Calu3 (cell line): ENCODE measurements around the gene CPEB1. TPM values are rescaled to one million over a fixed set of nuclear protein-coding genes. Genes with fewer than 3 reads are reported as not detected.

Experiments used
- BruUV-seq: library from RNA; stranded (reverse); fragments of 400-500 nt; replicated peaks from 2 replicates; lab custom pipeline; 2021; lab: Mats Ljungman, UMichigan
- CTCF ChIA-PET: fragments of 300-600 bp; sonication (Branson Sonifier 250); formaldehyde crosslinking; loops from one replicate; lab custom pipeline; 2022; ENCODE audit warnings: antibody characterized with exemption; lab: Charles Lee
- DNase-seq: peaks from one replicate; pipeline ENCODE4 v3.0.0; 2022
- H3K27ac Mint-ChIP-seq: one replicate; pipeline ENCODE4 v1.8.0; 2022; ENCODE audit warnings: mixed read lengths; ENCODE audit not compliant: unreplicated experiment
- H3K27me3 Mint-ChIP-seq: one replicate; pipeline ENCODE4 v1.8.0; 2022; ENCODE audit warnings: mixed read lengths; ENCODE audit not compliant: unreplicated experiment
- H3K36me3 Mint-ChIP-seq: one replicate; pipeline ENCODE4 v1.8.0; 2022; ENCODE audit warnings: mild to moderate bottlenecking, moderate library complexity, mixed read lengths; ENCODE audit not compliant: insufficient read depth, unreplicated experiment
- H3K4me1 Mint-ChIP-seq: one replicate; pipeline ENCODE4 v1.8.0; 2022; ENCODE audit warnings: mild to moderate bottlenecking, low read depth, mixed read lengths; ENCODE audit not compliant: unreplicated experiment
- H3K4me3 Mint-ChIP-seq: one replicate; pipeline ENCODE4 v1.8.0; 2022; ENCODE audit warnings: mild to moderate bottlenecking, low read depth, moderate library complexity, mixed read lengths; ENCODE audit not compliant: unreplicated experiment
- H3K9me3 Mint-ChIP-seq: one replicate; pipeline ENCODE4 v1.8.0; 2022; ENCODE audit warnings: low read depth, mixed read lengths; ENCODE audit not compliant: unreplicated experiment
- intact Hi-C: fragments of 100-400 bp; cut with micrococcal nuclease; formaldehyde crosslinking; loops from one replicate; pipeline ENCODE4 v1.10.0; 2022; ENCODE audit not compliant: unreplicated experiment
- total RNA-seq: library from RNA; stranded (reverse); gene quantifications from 2 replicates; pipeline ENCODE4 v1.2.3, GENCODE V29; 2022
- TF ChIP-seq, protein P1 (sequence below): fragments of 200-600 bp; IDR thresholded peaks from one replicate; pipeline ENCODE4 v1.8.0; 2022; ENCODE audit warnings: antibody characterized with exemption; ENCODE audit not compliant: unreplicated experiment

CPEB1 gene
- total RNA-seq, 1 experiment from 2014 or later = 5.3 TPM

DNA sequence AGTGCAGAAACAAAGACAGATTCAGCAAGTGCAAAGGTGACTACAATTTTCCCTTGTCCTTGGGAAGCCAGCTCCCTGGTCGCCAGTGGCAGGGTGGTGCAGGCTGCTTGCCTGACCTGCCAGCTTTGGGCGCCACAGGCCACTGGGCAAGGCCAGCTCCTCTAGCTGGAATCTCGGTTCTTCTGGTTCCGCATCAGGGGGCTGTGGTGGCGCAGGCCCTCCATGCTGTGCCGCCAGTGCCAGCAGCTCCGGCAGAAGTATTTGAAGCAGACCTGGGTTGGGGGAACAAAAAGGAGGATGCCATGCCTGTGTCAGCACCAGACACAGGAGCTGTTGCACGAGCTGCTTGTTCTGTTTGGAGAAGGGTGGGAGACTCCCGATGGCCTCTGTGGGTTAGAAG lies 102.7 kb downstream of the CPEB1 start:
- H3K27me3 Mint-ChIP-seq = no peaks in the 10 kb centered on the region
- CTCF ChIA-PET = no interaction called here
- intact Hi-C loops = loop anchor here (5.0 kb wide), 1 partner anchor 208 kb away; no protein-coding TSS in a partner anchor

DNA sequence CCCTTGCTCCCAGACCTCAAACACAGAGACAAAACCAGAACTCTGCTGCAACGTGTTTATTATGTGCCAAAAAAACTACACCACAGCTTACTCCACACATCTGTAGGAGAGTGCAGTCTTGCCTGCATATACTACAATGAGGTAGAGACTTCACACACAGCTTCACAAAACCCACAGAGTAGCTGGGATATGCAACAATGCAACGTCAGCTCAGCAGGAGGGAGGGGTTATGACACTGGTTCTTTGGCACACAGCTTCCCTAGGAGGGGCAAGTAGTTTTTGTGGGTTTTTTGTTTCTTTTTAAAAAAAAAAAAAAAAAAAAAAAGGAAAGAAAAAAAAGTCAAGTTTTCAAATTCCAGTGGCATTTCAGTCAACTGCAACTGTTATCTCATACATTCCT lies 104.0 kb downstream of the CPEB1 start:
- no peak overlapping the region for H3K27ac Mint-ChIP-seq
- CTCF ChIA-PET = interaction anchor here (0.8 kb wide), 1 partner anchor 253 kb away, joined by 3 read pairs; no protein-coding TSS in a partner anchor
- intact Hi-C loops = loop anchor here (5.0 kb wide), 1 partner anchor 209 kb away; no protein-coding TSS in a partner anchor
- DNase-seq = no peak
- no peaks in the 10 kb centered on the region for H3K27me3 Mint-ChIP-seq
- no TSS peak for BruUV-seq
- no peaks in the 10 kb centered on the region for H3K9me3 Mint-ChIP-seq
- no peak overlapping the region for H3K4me3 Mint-ChIP-seq
- peaks cover 19% of the 10 kb centered on the region for H3K4me1 Mint-ChIP-seq
- peaks cover 33% of the 10 kb centered on the region for H3K36me3 Mint-ChIP-seq
- TF ChIP-seq, protein P1, sequence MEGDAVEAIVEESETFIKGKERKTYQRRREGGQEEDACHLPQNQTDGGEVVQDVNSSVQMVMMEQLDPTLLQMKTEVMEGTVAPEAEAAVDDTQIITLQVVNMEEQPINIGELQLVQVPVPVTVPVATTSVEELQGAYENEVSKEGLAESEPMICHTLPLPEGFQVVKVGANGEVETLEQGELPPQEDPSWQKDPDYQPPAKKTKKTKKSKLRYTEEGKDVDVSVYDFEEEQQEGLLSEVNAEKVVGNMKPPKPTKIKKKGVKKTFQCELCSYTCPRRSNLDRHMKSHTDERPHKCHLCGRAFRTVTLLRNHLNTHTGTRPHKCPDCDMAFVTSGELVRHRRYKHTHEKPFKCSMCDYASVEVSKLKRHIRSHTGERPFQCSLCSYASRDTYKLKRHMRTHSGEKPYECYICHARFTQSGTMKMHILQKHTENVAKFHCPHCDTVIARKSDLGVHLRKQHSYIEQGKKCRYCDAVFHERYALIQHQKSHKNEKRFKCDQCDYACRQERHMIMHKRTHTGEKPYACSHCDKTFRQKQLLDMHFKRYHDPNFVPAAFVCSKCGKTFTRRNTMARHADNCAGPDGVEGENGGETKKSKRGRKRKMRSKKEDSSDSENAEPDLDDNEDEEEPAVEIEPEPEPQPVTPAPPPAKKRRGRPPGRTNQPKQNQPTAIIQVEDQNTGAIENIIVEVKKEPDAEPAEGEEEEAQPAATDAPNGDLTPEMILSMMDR = no peak

More for the DNA sequence above, 102.7 kb downstream of the CPEB1 start:
- H3K4me3 Mint-ChIP-seq = no peak overlapping the region
- no peak for DNase-seq
- no peaks in the 10 kb centered on the region for H3K9me3 Mint-ChIP-seq
- no peak overlapping the region for H3K27ac Mint-ChIP-seq
- no TSS peak for BruUV-seq
- TF ChIP-seq, protein P1 = no peak
- H3K36me3 Mint-ChIP-seq = peaks cover 20% of the 10 kb centered on the region
- H3K4me1 Mint-ChIP-seq = peaks cover 8% of the 10 kb centered on the region

DNA sequence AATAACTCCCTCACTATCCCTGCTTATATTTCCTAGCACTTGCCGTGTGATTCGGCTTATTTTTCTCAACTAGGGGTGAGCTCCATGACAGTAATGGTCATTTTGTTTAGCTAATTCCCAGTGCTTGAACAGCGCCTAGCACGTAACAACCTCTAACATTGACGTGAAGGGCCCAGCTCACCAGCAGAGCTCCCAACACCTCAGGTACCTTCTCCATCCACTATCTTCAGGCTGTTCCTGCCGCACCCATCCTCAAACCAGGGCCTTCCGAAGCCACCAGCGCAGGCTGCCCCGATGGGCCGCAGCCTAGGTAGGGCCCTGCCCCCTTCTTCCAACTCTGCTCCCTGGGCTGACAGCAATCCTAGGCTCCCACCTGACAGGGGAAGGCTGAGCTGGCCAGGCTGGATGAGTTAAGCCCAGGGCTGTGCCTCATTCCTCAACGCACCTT lies 106.2 kb downstream of the CPEB1 start:
- CTCF ChIA-PET = interaction anchor here (1.0 to 2.5 kb wide), 3 partner anchors 11 to 292 kb away, joined by 3 to 15 read pairs (median 7); no protein-coding TSS in a partner anchor
- Mint-ChIP-seq H3K9me3 (no peaks in the 10 kb centered on the region), H3K4me3 (peak overlapping the region; percentile 98), H3K27me3 (no peaks in the 10 kb centered on the region), H3K4me1 (peaks cover 40% of the 10 kb centered on the region), H3K27ac (peak overlapping the region; percentile 96), H3K36me3 (peaks cover 53% of the 10 kb centered on the region)
- DNase-seq = peak; percentile 16
- BruUV-seq = TSS peak; percentile 92
- intact Hi-C loops = loop anchor here (2.0 to 5.0 kb wide), 2 partner anchors 211 to 460 kb away; no protein-coding TSS in a partner anchor
- TF ChIP-seq, protein P1 = no peak

DNA sequence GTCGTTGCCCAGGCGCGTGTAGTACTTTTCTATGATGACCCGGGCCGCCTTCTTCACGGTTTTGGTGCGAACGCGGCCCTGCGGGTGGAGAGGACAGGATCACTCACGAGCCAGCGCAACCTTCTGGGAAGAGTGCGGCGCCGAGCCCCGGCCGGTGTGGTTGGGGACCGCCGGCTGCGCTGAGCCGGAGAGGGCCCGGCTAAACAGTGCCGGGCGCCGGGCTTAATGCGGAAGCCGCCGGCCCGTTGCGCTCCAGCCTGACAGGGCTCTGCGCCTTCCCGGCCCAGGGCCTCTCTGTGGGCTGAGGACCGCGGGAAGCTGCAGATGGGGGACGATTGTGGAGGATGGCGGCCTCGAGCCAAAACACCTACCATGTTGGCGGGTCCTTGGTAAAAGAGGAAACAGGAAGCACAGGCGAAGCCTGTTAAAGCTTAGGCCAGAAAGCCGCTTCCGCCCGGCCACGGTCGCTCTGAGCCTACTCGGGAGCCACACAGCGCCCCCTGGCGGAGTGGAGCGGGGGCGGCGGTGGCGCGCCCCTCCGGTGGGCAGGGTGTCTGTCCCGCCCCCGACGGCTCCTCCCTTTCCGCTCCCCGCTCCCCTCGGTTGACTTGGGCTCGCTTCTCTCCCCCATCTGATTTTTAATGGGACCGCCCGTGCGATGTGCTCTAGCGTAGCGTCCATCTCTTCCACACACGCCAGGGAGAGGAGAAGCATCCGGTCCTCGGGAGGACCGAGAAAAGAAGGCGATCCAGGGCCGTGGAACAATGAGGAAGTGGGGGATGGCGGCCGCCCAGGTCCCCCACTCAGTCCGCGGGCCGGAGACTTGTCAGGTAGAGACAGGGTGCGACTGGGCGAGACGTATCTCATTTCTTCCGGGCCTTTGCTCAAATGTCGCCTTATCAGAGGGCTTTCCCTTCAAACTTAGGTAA lies 106.8 kb downstream of the CPEB1 start, which contains the start of gene RPS17:
Gene RPS17 (minus strand): TSS at position 403 of the 929 bp plus-strand sequence. CDS start 29 bp downstream, at position 374.
- BruUV-seq = no TSS peak
- no peaks in the 10 kb centered on the region for H3K27me3 Mint-ChIP-seq
- H3K4me3 Mint-ChIP-seq = peak within 1 kb of the TSS; percentile 98
- intact Hi-C loops = loop anchor here (2.0 to 5.0 kb wide), 2 partner anchors 212 to 460 kb away; no protein-coding TSS in a partner anchor
- TF ChIP-seq, protein P1 = peak; percentile 97
- peaks cover 60% of the 10 kb centered on the region for H3K36me3 Mint-ChIP-seq
- no peaks in the 10 kb centered on the region for H3K9me3 Mint-ChIP-seq
- peak; percentile 99 for DNase-seq
- peak within 1 kb of the TSS; percentile 96 for H3K27ac Mint-ChIP-seq
- H3K4me1 Mint-ChIP-seq = peaks cover 41% of the 10 kb centered on the region
- CTCF ChIA-PET = interaction anchor here (0.7 to 2.5 kb wide), 5 partner anchors 10 to 292 kb away, joined by 3 to 15 read pairs (median 3); no protein-coding TSS in a partner anchor
